ENCODE results near the gene PTPRE. TPM values are rescaled to one million over a fixed set of nuclear protein-coding genes. Genes with fewer than 3 reads are reported as not detected.

Gene PTPRE
- polyA plus RNA-seq, 1 donor from 2014 or later = 4.1 TPM

- no peak for TF ChIP-seq EZH2 (IDR thresholded peaks at IDR 0.05; ENCODE audit: borderline replicate concordance, insufficient read depth, low read length, poor library complexity, severe bottlenecking)
- TF ChIP-seq POLR2AphosphoS5 (IDR thresholded peaks at IDR 0.05) = no peak
Observed at GRCh38 chr10:128030498-128031072, 123.7 kb downstream of the PTPRE start (continued).

- no peaks in the 10 kb centered on the region for H4K20me1 ChIP-seq (ENCODE audit: insufficient read depth)
Observed at GRCh38 chr10:128031216-128031615, 124.3 kb downstream of the PTPRE start.

GRCh38 chr10:128032466-128032865 lies 125.6 kb downstream of the PTPRE start:
- no peak for TF ChIP-seq REST (IDR thresholded peaks at IDR 0.05; ENCODE audit: borderline replicate concordance)
- no peak for TF ChIP-seq EZH2 (IDR thresholded peaks at IDR 0.05; ENCODE audit: borderline replicate concordance, insufficient read depth, low read length, poor library complexity, severe bottlenecking)
- TF ChIP-seq RAD21 (conservative IDR thresholded peaks at IDR 0.05) = no peak
- TF ChIP-seq EP300 (conservative IDR thresholded peaks at IDR 0.05; ENCODE audit: poor library complexity, severe bottlenecking) = no peak
- no peak for TF ChIP-seq POLR2AphosphoS5 (IDR thresholded peaks at IDR 0.05)
- TF ChIP-seq TAF1 (IDR thresholded peaks at IDR 0.05; ENCODE audit: low read depth) = no peak
- TF ChIP-seq CTCF (IDR thresholded peaks at IDR 0.05; ENCODE audit: poor library complexity, severe bottlenecking) = no peak
- no peak for TF ChIP-seq MXI1 (conservative IDR thresholded peaks at IDR 0.05; ENCODE audit: poor library complexity, severe bottlenecking)
- TF ChIP-seq SMC3 (conservative IDR thresholded peaks at IDR 0.05; ENCODE audit: poor library complexity) = no peak
- Histone ChIP-seq H3K9me2 (ENCODE audit: insufficient read depth, low read length) (no peaks in the 10 kb centered on the region), H3K27me3 (ENCODE audit: insufficient read depth, low read depth, low read length) (no peaks in the 10 kb centered on the region), H3K9me3 (ENCODE audit: low read length) (no peaks in the 10 kb centered on the region), H3K36me3 (ENCODE audit: insufficient read depth, low read length) (no peaks in the 10 kb centered on the region), H3K4me3 (ENCODE audit: low read length) (no peak overlapping the region), H3K9ac (ENCODE audit: low read length) (no peak overlapping the region), H3K4me2 (ENCODE audit: low read length) (no peak overlapping the region), H3K27ac (ENCODE audit: low read length) (no peak overlapping the region), H3K79me2 (replicated peaks; ENCODE audit: insufficient read depth, low read length) (no peaks in the 10 kb centered on the region), H3F3A (ENCODE audit: insufficient read depth, low read length, poor library complexity, severe bottlenecking) (no peaks in the 10 kb centered on the region), H4K20me1 (ENCODE audit: insufficient read depth) (no peaks in the 10 kb centered on the region), H2AFZ (ENCODE audit: low read depth, low read length) (no peak overlapping the region)

More at GRCh38 chr10:128031216-128031615, 124.3 kb downstream of the PTPRE start:
- Histone ChIP-seq H3K4me2 (ENCODE audit: low read length) (no peak overlapping the region), H3F3A (ENCODE audit: insufficient read depth, low read length, poor library complexity, severe bottlenecking) (no peaks in the 10 kb centered on the region), H3K9me3 (ENCODE audit: low read length) (no peaks in the 10 kb centered on the region), H3K79me2 (replicated peaks; ENCODE audit: insufficient read depth, low read length) (no peaks in the 10 kb centered on the region), H3K27me3 (ENCODE audit: insufficient read depth, low read depth, low read length) (no peaks in the 10 kb centered on the region), H3K9ac (ENCODE audit: low read length) (no peak overlapping the region), H3K27ac (ENCODE audit: low read length) (no peak overlapping the region), H3K4me3 (ENCODE audit: low read length) (no peak overlapping the region), H2AFZ (ENCODE audit: low read depth, low read length) (no peak overlapping the region), H3K9me2 (ENCODE audit: insufficient read depth, low read length) (no peaks in the 10 kb centered on the region), H3K36me3 (ENCODE audit: insufficient read depth, low read length) (no peaks in the 10 kb centered on the region)
- TF ChIP-seq EZH2 (IDR thresholded peaks at IDR 0.05; ENCODE audit: borderline replicate concordance, insufficient read depth, low read length, poor library complexity, severe bottlenecking) (no peak), POLR2AphosphoS5 (IDR thresholded peaks at IDR 0.05) (no peak), REST (IDR thresholded peaks at IDR 0.05; ENCODE audit: borderline replicate concordance) (no peak)

Data from neural cell (in vitro differentiated cells).